C1 segment of cervical spinal cord (tissue), 14 donors: ENCODE results near the gene BTG3.

Experiments
- DNase-seq, 14 donors: peaks; one replicate each; lab custom pipeline; 2025; lab: John Stamatoyannopoulos, UW

Gene BTG3

GRCh38 chr21:17612565-17613241 is at the start of gene BTG3:
Gene BTG3, minus strand, starts transcription at chr21:17612901. Its CDS starts 3,757 bp downstream, at chr21:17609144.
- peak in 13 of 14 donors; percentile 5 to 86 (median 61) for DNase-seq

- no peak for DNase-seq
These were observed 48.2 kb upstream of the BTG3 start for GRCh38 chr21:17660862-17661261.

GRCh38 chr21:17660452-17660851 is 47.8 kb upstream of the BTG3 start:
- DNase-seq = no peak

GRCh38 chr21:17658931-17659330 is 46.2 kb upstream of the BTG3 start:
- no peak for DNase-seq

- no peak for DNase-seq
These were observed 38.8 kb upstream of the BTG3 start for GRCh38 chr21:17651526-17651925.

- DNase-seq = no peak
These were observed 37.6 kb upstream of the BTG3 start for GRCh38 chr21:17650292-17650691.

GRCh38 chr21:17646790-17647189 is 34.1 kb upstream of the BTG3 start:
- no peak for DNase-seq

- no peak for DNase-seq
These were observed 31.5 kb upstream of the BTG3 start for GRCh38 chr21:17644186-17644585.

GRCh38 chr21:17640821-17641220 is 28.1 kb upstream of the BTG3 start:
- no peak for DNase-seq

- DNase-seq = no peak
These were observed 24.0 kb upstream of the BTG3 start for GRCh38 chr21:17636711-17637110.

GRCh38 chr21:17631195-17631594 is 18.5 kb upstream of the BTG3 start:
- no peak for DNase-seq

- DNase-seq = no peak
These were observed 9.3 kb upstream of the BTG3 start for GRCh38 chr21:17622018-17622417.

GRCh38 chr21:17616831-17617230 is 4.1 kb upstream of the BTG3 start:
- DNase-seq = no peak

GRCh38 chr21:17613242-17613676 is 558 bp upstream of the BTG3 start:
- DNase-seq = peak in 6 of 14 donors; percentile 14 to 69 (median 58)

- DNase-seq = peak in 6 of 14 donors; percentile 29 to 69 (median 52)
These were observed 607 bp downstream of the BTG3 start for GRCh38 chr21:17612023-17612564.

GRCh38 chr21:17611414-17612022 is 1.2 kb downstream of the BTG3 start:
- peak in 11 of 14 donors; percentile 23 to 69 (median 54) for DNase-seq

- peak in 4 of 14 donors; percentile 4 to 10 (median 6) for DNase-seq
These were observed 1.8 kb downstream of the BTG3 start for GRCh38 chr21:17610911-17611310.

- no peak for DNase-seq
These were observed 3.0 kb downstream of the BTG3 start for GRCh38 chr21:17609681-17610080.

- DNase-seq = no peak
These were observed 5.0 kb downstream of the BTG3 start for GRCh38 chr21:17607684-17608083.

GRCh38 chr21:17602874-17603273 is 9.8 kb downstream of the BTG3 start:
- no peak for DNase-seq

GRCh38 chr21:17598437-17598836 is 14.3 kb downstream of the BTG3 start:
- no peak for DNase-seq

- no peak for DNase-seq
These were observed 15.0 kb downstream of the BTG3 start for GRCh38 chr21:17597680-17598079.

GRCh38 chr21:17590430-17590829 is 22.3 kb downstream of the BTG3 start:
- no peak for DNase-seq
